Astrocyte of the spinal cord (primary cell): ENCODE results near the gene NLRP1.

Source experiments
- DNase-seq: peaks from one replicate; pipeline ENCODE4 v3.0.0; 2011; ENCODE audit warnings: low read depth, low spot score
- H3K4me3 ChIP-seq: 2 replicates; pipeline ENCODE4 v1.5.1; 2011; ENCODE audit warnings: low read depth, mild to moderate bottlenecking, low read length, moderate library complexity
- in situ Hi-C: cut with HindIII; loops from 2 replicates; pipeline ENCODE4 v1.10.0; 2017; ENCODE audit warnings: low sequenced_read_pairs
- TF ChIP-seq, protein P1 (sequence below): IDR thresholded peaks from 2 replicates; pipeline ENCODE4 v1.5.1; 2012; ENCODE audit warnings: low read depth, mild to moderate bottlenecking, low read length, inconsistent platforms

NLRP1 gene

GRCh38 chr17:5526821-5527598 is 57.3 kb downstream of the NLRP1 start:
- in situ Hi-C loops, result no loop called here
- peak; percentile 93 for DNase-seq
- TF ChIP-seq, protein P1, sequence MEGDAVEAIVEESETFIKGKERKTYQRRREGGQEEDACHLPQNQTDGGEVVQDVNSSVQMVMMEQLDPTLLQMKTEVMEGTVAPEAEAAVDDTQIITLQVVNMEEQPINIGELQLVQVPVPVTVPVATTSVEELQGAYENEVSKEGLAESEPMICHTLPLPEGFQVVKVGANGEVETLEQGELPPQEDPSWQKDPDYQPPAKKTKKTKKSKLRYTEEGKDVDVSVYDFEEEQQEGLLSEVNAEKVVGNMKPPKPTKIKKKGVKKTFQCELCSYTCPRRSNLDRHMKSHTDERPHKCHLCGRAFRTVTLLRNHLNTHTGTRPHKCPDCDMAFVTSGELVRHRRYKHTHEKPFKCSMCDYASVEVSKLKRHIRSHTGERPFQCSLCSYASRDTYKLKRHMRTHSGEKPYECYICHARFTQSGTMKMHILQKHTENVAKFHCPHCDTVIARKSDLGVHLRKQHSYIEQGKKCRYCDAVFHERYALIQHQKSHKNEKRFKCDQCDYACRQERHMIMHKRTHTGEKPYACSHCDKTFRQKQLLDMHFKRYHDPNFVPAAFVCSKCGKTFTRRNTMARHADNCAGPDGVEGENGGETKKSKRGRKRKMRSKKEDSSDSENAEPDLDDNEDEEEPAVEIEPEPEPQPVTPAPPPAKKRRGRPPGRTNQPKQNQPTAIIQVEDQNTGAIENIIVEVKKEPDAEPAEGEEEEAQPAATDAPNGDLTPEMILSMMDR, result no peak
- H3K4me3 ChIP-seq, result no peak overlapping the region

DNA sequence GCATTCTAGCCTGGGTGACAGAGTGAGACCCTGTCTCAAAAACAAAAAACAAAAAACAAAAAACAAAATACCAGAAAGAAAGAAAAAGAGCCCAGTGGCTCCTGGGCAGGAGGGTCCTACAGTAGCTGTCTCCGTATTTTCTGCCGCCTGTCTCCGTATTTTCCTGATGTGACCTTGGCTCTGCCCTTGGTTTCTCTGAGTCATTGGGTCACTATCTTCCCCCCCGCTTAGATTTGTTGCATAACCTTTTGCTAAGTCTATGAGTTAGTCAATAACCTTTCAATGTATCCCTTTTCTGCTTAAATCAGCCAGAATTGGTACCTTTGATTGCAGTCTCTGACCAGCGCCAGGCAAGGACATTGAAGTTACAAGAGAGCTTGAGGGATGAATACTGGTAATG is 61.1 kb downstream of the NLRP1 start:
- in situ Hi-C loops, result no loop called here
- TF ChIP-seq, protein P1, result no peak
- no peak for DNase-seq
- no peak overlapping the region for H3K4me3 ChIP-seq

DNA sequence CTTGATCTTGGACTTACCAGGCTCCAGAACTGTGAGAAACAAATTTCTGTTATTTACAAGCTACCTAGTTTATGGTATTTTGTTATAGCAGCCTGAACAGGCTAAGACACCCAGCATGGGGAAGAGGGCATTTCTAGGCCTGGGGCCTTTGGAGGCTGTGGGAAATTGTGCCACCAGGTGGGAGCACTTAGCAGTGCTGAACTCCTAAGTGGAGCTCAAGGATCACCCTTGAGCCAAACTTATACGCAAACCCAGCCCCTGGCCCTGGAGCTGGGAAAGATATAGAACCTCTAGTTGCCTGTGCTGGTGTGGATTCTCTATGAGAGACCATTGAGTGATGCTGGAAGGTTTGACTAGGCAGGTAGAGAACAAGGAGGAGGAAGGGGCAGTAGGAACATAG is 61.8 kb downstream of the NLRP1 start:
- in situ Hi-C loops, result no loop called here
- TF ChIP-seq, protein P1, result no peak
- no peak overlapping the region for H3K4me3 ChIP-seq
- no peak for DNase-seq

GRCh38 chr17:5516060-5516792 is 68.1 kb downstream of the NLRP1 start:
- no peak overlapping the region for H3K4me3 ChIP-seq
- in situ Hi-C loops, result no loop called here
- TF ChIP-seq, protein P1, result no peak
- peak; percentile 97 for DNase-seq

DNA sequence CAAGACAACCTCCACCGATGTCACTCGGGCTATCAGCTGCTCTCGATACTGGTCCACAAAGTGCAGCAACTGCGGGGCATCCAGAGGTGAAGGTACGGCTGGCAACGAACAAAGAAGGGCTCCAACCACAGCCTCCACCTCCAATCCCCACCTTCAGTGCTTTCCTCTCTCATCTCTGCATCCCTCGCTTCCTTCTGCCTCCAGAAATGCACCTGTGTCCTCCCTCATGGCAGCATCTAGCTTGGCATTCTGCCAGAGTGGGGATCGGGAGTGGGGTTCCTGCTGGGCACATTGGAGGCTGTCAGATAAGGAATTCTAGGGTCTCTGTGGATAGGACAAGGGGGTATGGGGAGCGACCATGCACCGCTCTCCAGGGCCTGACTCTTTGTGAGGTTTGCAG is 69.3 kb downstream of the NLRP1 start:
- H3K4me3 ChIP-seq, result no peak overlapping the region
- DNase-seq, result no peak
- in situ Hi-C loops, result no loop called here
- TF ChIP-seq, protein P1, result no peak

GRCh38 chr17:5513628-5514027 is 70.7 kb downstream of the NLRP1 start:
- TF ChIP-seq, protein P1, result no peak
- DNase-seq, result no peak
- in situ Hi-C loops, result no loop called here
- no peak overlapping the region for H3K4me3 ChIP-seq
